SH-SY5Y (cell line): ENCODE measurements around the gene AP5S1.

ENCODE experiments used
- GATA2 ChIP-seq: IDR thresholded peaks from 2 replicates; pipeline ENCODE4 v1.6.1; 2011; ENCODE audit warnings: mild to moderate bottlenecking, low read depth, low read length
- GATA3 ChIP-seq: IDR thresholded peaks from 2 replicates; pipeline ENCODE4 v1.6.1; 2011; ENCODE audit warnings: low read depth, mild to moderate bottlenecking, low read length, moderate library complexity

- TF ChIP-seq GATA2, result no peak
- no peak for TF ChIP-seq GATA3
Observed at GRCh38 chr20:3782597-3782996, 37.8 kb upstream of the AP5S1 start.
